Endothelial cell of umbilical vein (primary cell): ENCODE measurements around the gene MUC4. TPM values are rescaled to one million over a fixed set of nuclear protein-coding genes. Genes with fewer than 3 reads are reported as not detected.

Experiments used
- BruUV-seq: library from RNA; stranded (reverse); fragments of 400-500 nt; replicated peaks from 2 replicates; lab custom pipeline; 2021; lab: Mats Ljungman, UMichigan
- CTCF ChIA-PET: fragments of 300-600, 350-600 bp; sonication (Branson Sonifier 250); formaldehyde crosslinking; loops from one replicate; lab custom pipeline; 2021; ENCODE audit warnings: antibody characterized with exemption, inconsistent platforms; lab: Charles Lee
- POLR2A ChIA-PET: fragments of 300-600, 350-600 bp; sonication (Branson Sonifier 250); formaldehyde crosslinking; loops from one replicate; lab custom pipeline; 2021; ENCODE audit warnings: antibody characterized with exemption, inconsistent platforms; lab: Charles Lee
- DNase-seq: peaks from one replicate; pipeline ENCODE4 v3.0.0-alpha.2; 2011; ENCODE audit warnings: low read depth, low spot score
- FAIRE-seq: peaks from 2 replicates; lab custom pipeline; 2011; peaks lifted over from hg19 to GRCh38; lab: Jason Lieb, UNC
- H2AFZ ChIP-seq: 2 replicates; pipeline ENCODE4 v1.6.0; 2012; ENCODE audit warnings: low read depth, low read length, control low read depth, inconsistent platforms
- H3K27ac ChIP-seq: 2 replicates; pipeline ENCODE4 v1.5.1; 2011; ENCODE audit warnings: low read depth, mild to moderate bottlenecking, control low read depth, low read length, moderate library complexity; ENCODE audit not compliant: insufficient read depth
- H3K27me3 ChIP-seq, 2 experiments: 2 replicates each; pipeline versions ENCODE4 v1.6.0 to v1.6.1; 2011; ENCODE audit warnings: low read length in 2 of 2, mixed read lengths in 1 of 2; ENCODE audit not compliant: control insufficient read depth in 2 of 2, insufficient read depth in 2 of 2
- H3K36me3 ChIP-seq, 2 experiments: 2 replicates in 1 of 2; 3 replicates in 1 of 2; pipeline ENCODE4 v1.5.1; 2011; ENCODE audit warnings: low read length in 2 of 2, mild to moderate bottlenecking in 1 of 2, moderate library complexity in 1 of 2; ENCODE audit not compliant: control insufficient read depth in 2 of 2, insufficient read depth in 2 of 2; ENCODE audit errors: extremely low read depth in 1 of 2
- H3K4me1 ChIP-seq: 3 replicates; pipeline ENCODE4 v1.5.1; 2011; ENCODE audit warnings: mild to moderate bottlenecking, low read length; ENCODE audit not compliant: control insufficient read depth, insufficient read depth; ENCODE audit errors: extremely low read depth
- H3K4me2 ChIP-seq: 2 replicates; pipeline ENCODE4 v1.6.1; 2011; ENCODE audit warnings: low read length, control low read depth, mixed read lengths; ENCODE audit not compliant: insufficient read depth
- H3K4me3 ChIP-seq, 3 experiments: fragments of 200-600 bp in 1 of 3; sonication (generic), shearing (Covaris generic) in 1 of 3; replicated peaks in 1 of 3; 2 replicates each; pipeline ENCODE4 v1.5.1; 2011 to 2016; ENCODE audit warnings: control low read depth in 3 of 3, low read length in 3 of 3, mild to moderate bottlenecking in 2 of 3, inconsistent platforms in 1 of 3, low read depth in 1 of 3, moderate library complexity in 1 of 3; ENCODE audit not compliant: insufficient read depth in 1 of 3
- H3K79me2 ChIP-seq: 2 replicates; pipeline ENCODE4 v1.6.0; 2012; ENCODE audit warnings: low read length, inconsistent platforms; ENCODE audit not compliant: control insufficient read depth, insufficient read depth
- H3K9ac ChIP-seq: replicated peaks from 2 replicates; pipeline ENCODE3; 2011; ENCODE audit warnings: low read length, control low read depth; ENCODE audit not compliant: insufficient read depth; ENCODE audit errors: extremely low read depth
- H3K9me1 ChIP-seq: replicated peaks from 3 replicates; pipeline ENCODE4 v1.6.0; 2011; ENCODE audit warnings: mild to moderate bottlenecking, low read length; ENCODE audit not compliant: control insufficient read depth, insufficient read depth; ENCODE audit errors: extremely low read depth
- H3K9me3 ChIP-seq: replicated peaks from 2 replicates; pipeline ENCODE4 v1.5.1; 2012; ENCODE audit warnings: low read length, inconsistent platforms; ENCODE audit not compliant: control insufficient read depth, insufficient read depth
- H4K20me1 ChIP-seq: replicated peaks from 2 replicates; pipeline ENCODE3; 2011; ENCODE audit warnings: mild to moderate bottlenecking, low read length; ENCODE audit not compliant: control insufficient read depth, insufficient read depth; ENCODE audit errors: extremely low read depth
- CTCF ChIP-seq, 2 donors: IDR thresholded peaks; 1 replicate in 1 of 2; 2 replicates in 1 of 2; pipeline ENCODE4 v1.5.1; 2011; ENCODE audit warnings: low read length in 2 of 2, mild to moderate bottlenecking in 2 of 2, moderate library complexity in 2 of 2, control low read depth in 1 of 2, inconsistent platforms in 1 of 2, low read depth in 1 of 2; ENCODE audit not compliant: insufficient read depth in 1 of 2; ENCODE audit errors: extremely low read depth in 1 of 2
- EZH2 ChIP-seq: IDR thresholded peaks from 2 replicates; pipeline ENCODE4 v1.6.1; 2012; ENCODE audit warnings: borderline replicate concordance, low read depth, mild to moderate bottlenecking, moderate library complexity, low read length, inconsistent platforms; ENCODE audit not compliant: severe bottlenecking
- FOS ChIP-seq: IDR thresholded peaks from 2 replicates; pipeline ENCODE4 v1.6.1; 2011; ENCODE audit warnings: mild to moderate bottlenecking, low read length, moderate library complexity, borderline replicate concordance; ENCODE audit not compliant: insufficient read depth
- GATA2 ChIP-seq: IDR thresholded peaks from 2 replicates; pipeline ENCODE4 v1.7.0; 2011; ENCODE audit warnings: low read depth, mild to moderate bottlenecking, moderate library complexity, mixed read lengths, low read length; ENCODE audit not compliant: insufficient read length, insufficient read depth
- JUN ChIP-seq: IDR thresholded peaks from 2 replicates; pipeline ENCODE4 v1.6.1; 2011; ENCODE audit warnings: borderline replicate concordance, low read depth; ENCODE audit not compliant: insufficient read length, insufficient read depth
- MYC ChIP-seq: IDR thresholded peaks from one replicate; pipeline ENCODE4 v1.6.1; 2011; ENCODE audit warnings: mild to moderate bottlenecking, low read depth, low read length
- POLR2A ChIP-seq: IDR thresholded peaks from 2 replicates; pipeline ENCODE4 v1.6.1; 2012; ENCODE audit warnings: low read depth, mild to moderate bottlenecking, control low read depth, low read length
- POLR2AphosphoS5 ChIP-seq: IDR thresholded peaks from 2 replicates; pipeline ENCODE4 v1.6.1; 2012; ENCODE audit warnings: low read depth, mild to moderate bottlenecking, control low read depth, low read length, moderate library complexity; ENCODE audit not compliant: insufficient read depth
- dilution Hi-C: fragments of 300-500 bp; cut with MboI; formaldehyde crosslinking; loops from one replicate; pipeline ENCODE4 v1.15.0; 2019; ENCODE audit warnings: low sequenced_read_pairs; ENCODE audit not compliant: extremely low pct_ligation_motif_present
- intact Hi-C: fragments of 100-400 bp; cut with micrococcal nuclease; formaldehyde crosslinking; loops from one replicate; pipeline ENCODE4 v1.10.0; 2022
- polyA plus RNA-seq, 4 experiments: library from polyadenylated mRNA; depleted of rRNA in 3 of 4; stranded (reverse) in 3 of 4; unstranded in 1 of 4; fragments of >200 nt; gene quantifications; 2 replicates each; pipeline versions ENCODE4 v1.2.1 to v1.2.3, GENCODE V29; 2011 to 2012; ENCODE audit warnings: missing spikeins in 1 of 4
- total RNA-seq: library from RNA; stranded (reverse); gene quantifications from 2 replicates; pipeline ENCODE4 v1.2.3, GENCODE V29; 2021
- TF ChIP-seq, protein P1 (sequence below): IDR thresholded peaks from 2 replicates; pipeline ENCODE4 v1.6.1; 2011; ENCODE audit not compliant: insufficient read depth, insufficient read length

Gene MUC4
- total and polyA plus RNA-seq, 2 donors (not counting 3 experiments of a cell fraction or from before 2014, with no cell fraction given), result 0.04 TPM; not detected in 1

DNA sequence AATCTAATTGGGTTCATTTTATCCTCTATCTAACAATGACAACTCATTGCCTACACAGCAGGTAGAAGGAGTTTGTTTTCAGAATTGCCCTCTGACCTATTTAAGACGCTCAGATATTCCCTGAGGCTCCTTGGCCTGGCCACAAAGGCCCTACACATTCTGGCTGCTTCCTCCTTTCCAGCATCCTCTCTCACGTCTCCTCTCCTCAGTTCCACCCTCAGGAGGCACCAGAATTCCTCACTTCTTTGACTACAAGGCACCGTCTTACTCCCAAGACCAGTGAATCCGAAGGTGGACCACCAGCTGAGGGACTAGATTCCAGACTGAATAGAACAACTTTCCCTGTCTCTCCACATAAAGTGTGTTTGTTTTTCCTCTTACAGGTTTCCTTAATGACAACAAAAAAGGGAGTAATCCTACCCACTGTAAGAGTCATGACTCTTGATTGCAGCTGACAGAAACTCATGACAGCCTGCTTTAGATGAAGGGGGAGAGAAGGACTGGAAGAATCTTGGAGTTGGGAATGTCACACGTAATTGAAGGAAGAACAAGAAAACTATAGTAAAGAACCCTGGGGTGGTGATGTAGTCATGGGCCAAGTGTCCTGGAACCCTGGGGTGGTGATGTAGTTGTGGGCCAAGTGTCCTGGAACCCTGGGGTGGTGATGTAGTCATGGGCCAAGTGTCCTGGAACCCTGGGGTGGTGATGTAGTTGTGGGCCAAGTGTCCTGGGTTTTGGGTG lies 112.9 kb downstream of the MUC4 start:
- CTCF ChIA-PET, result interaction anchor here (1.2 kb wide), 1 partner anchor 10 kb away, joined by 7 read pairs; no protein-coding TSS in a partner anchor

More for the DNA sequence above, 112.9 kb downstream of the MUC4 start:
- H3K4me3 ChIP-seq, result no peak overlapping the region
- POLR2A ChIA-PET, result no interaction called here
- H3K27me3 ChIP-seq, result no peaks in the 10 kb centered on the region
- H3K4me1 ChIP-seq, result no peaks in the 10 kb centered on the region
- FAIRE-seq (peak; percentile 62), DNase-seq (no peak)
- BruUV-seq, result no TSS peak
- peaks cover 0 to 3% of the 10 kb centered on the region in 2 experiments for H3K36me3 ChIP-seq
- no peak overlapping the region for H2AFZ ChIP-seq
- H3K4me2 ChIP-seq, result no peak overlapping the region
- dilution Hi-C loops (no loop called here), intact Hi-C loops (no loop called here)
- no peaks in the 10 kb centered on the region for H3K79me2 ChIP-seq
- no peaks in the 10 kb centered on the region for H3K9me3 ChIP-seq
- no peak overlapping the region for H3K9ac ChIP-seq
- TF ChIP-seq CTCF (IDR thresholded peaks at IDR 0.05; ENCODE audit: extremely low read depth in 1 of 2, insufficient read depth in 1 of 2, low read depth in 1 of 2, low read length in 2 of 2) (no peak), JUN (no peak), EZH2 (no peak), MYC (no peak), GATA2 (no peak), FOS (no peak), POLR2A (no peak), POLR2AphosphoS5 (no peak)
- TF ChIP-seq, protein P1, sequence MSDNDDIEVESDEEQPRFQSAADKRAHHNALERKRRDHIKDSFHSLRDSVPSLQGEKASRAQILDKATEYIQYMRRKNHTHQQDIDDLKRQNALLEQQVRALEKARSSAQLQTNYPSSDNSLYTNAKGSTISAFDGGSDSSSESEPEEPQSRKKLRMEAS, result no peak
- no peaks in the 10 kb centered on the region for H3K9me1 ChIP-seq
- no peak overlapping the region for H3K27ac ChIP-seq
- no peaks in the 10 kb centered on the region for H4K20me1 ChIP-seq
